GM21381 (cell line): Measurements from ENCODE around the gene AKAP6.

ENCODE experiments used
- ATAC-seq: cut with Tn5 transposase; IDR thresholded peaks from one replicate; pipeline ENCODE4 v1.9.1; 2021; ENCODE audit warnings: mild to moderate bottlenecking, moderate library complexity; ENCODE audit not compliant: unreplicated experiment

The AKAP6 gene

DNA sequence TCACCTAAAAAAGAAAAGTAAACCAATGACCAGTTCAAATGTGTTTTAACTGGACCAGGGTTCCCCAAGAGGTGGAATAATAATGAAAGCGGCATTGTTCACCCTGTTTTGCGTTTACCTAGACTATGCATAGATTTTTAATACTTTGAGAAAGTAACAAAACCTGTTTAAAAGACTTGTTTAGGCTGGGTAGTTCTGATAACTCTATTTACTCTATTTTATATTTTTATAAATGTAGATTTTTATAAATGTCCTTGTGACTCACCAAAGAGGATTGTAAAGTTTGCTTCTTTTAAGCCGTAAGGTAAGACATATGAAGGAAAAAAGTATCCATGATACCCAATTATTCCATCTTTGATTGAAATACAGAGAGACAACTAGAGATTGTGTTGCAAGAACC lies 321.6 kb downstream of the AKAP6 start:
- ATAC-seq = no peak

DNA sequence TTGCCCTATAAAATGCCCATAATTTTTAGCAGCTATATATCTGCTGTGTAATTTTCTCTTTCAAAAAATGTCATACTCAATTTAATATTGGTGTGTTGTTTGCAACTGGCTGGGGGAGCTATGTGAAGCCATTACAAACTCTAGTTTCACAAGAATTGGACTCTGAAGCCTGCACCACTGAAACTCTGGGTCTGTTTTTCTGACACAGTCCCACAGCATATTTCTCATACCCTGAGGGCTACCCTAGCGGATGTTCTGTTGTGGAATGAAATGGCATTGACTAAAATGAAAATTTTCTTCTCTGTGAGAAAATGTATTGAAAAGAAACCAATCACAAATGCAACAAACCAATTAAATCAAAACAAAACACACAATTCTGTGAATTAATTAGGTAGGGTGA lies 325.0 kb downstream of the AKAP6 start:
- ATAC-seq = no peak

DNA sequence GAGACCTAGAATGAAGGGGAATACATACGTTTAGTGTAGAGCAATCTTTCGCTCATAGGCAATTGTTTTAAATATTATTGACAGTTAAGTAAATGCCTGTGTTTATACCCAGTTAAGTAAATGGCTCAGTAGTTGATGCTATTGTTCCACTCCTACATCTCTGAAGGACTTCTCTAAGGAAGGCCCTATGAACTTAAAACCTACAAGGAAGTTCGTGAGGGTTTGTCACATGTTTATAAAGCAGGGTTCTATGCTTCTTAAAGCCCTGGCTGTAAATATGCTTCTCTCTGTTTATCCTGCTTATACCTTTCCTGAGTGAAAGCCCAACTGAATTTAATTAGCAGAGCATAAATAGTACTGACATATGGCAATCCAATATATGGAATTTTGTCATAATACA lies 327.5 kb downstream of the AKAP6 start:
- no peak for ATAC-seq

DNA sequence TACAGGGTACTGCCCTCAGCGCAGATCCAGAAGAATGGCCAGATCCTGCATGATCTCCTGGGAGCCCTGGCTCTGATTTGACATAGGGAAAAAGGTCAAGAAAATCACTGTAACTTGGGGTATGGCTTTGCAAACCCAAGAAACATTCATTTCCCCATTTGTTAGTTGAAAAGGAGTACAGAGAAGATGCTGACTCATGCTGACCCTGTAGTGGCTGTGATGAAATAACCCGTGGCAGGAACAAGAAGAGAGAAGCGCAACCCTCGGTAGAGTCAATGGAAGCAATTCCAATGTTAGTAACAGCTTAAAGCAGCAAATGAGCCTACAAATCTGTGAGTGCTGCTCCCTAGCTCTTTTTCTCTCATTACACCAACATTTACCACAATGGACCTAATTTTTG lies 328.0 kb downstream of the AKAP6 start:
- no peak for ATAC-seq

DNA sequence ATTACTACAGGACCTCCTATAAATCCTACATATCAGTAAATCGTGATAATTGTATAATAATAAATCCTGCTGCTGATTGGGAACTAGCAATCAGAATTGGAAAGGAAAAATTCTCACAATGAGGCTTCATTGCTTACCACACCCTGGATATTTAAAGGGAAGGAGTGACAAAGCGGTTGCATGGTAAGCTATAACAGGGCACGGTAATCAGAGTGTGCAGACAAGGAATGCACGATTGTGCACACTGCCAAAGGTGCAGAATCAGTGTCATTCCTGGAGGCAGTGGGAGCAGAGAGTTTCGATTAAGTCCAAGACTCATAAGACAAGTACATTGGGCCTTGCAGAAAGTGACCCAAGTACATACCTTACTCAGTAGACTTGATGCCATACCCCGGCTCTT lies 332.1 kb downstream of the AKAP6 start:
- ATAC-seq = no peak

DNA sequence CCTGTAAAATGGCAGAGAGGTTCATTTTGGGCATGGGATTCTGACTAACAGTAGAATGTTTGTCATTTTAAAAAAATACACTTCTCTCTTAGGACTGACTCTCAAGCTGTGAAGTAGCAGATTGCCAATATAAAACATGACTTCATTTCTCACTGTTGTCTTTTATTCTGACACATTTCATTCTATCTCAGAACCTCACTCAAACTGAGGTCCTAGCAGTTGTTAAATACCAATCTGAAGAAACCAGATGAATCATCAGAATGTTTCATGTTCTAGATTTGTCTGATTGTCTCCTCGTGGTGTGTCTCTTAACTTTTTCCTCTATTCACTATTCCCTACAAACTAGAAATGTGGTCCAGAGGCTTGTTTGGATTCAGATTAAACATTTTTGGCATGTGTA lies 333.1 kb downstream of the AKAP6 start:
- no peak for ATAC-seq

DNA sequence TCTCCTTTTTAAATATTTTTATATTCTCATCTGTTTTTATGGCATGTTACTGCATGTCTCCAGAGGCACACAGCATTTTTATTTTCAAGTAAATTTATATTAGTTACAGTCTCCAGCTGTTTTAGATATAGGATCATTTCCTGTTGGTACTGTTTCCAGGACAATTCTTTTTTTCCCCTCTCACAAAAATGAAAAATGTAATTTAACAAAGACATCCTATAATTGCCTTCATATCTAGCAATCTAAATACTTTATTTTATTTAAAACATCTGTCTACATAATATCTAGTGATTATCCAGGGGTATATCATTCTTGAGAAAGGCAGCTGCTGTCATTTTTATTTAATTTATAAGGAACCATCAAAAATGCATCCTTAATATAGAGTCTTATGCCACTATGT lies 337.2 kb downstream of the AKAP6 start:
- no peak for ATAC-seq

DNA sequence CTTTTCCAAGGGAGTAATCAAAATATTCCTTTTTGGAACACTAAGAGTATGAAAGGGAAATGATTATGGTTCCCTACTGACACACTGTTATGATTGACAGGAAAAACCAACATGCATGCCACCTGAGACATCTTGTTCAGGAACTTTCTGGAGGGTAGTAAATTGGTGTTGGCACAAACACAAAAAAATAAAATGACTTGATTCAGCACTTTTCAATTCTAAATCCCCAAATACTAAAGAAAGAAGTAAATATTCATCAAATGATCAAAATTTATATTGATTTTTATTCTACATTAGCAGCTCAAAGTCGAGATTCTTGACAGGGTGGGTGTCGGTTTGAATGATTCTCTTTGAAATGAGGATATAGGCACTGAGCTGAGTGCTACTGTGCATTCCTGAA lies 338.2 kb downstream of the AKAP6 start:
- no peak for ATAC-seq

DNA sequence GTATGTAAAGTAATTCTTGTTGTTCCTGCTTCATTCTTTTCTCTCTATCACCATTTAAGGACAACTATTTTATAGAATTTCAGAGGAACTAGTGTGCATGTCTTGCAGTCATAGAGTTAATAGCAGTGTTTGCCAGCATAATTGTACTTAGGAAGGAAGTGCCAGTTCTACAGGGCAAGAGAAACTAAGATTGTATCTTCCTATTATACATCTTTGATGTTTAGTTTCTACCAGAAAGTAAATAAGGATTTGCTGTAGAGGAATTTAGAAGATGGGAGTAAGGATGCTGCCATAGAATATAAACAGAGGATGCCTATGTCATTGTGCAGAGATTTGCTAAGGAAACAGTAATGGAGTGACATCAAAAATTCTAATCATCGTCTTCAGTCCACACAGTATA lies 338.7 kb downstream of the AKAP6 start:
- ATAC-seq = no peak

DNA sequence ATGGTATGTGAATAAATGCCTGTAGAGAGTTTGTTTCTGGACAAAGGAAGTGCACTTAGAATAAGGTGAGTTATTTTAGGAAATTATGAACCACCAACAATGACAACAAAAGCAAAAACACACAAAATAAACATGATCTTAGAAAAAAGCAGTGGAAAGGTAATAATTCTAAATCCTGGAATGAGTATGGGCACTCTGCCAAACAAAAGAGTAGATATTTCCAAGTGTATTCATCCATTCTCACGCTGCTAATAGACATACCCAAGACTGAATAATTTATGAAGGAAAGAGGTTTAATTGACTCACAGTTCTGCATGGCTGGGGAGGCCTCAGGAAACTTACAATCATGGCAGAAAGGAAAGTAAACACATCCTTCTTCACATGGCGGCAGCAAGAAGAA lies 340.3 kb downstream of the AKAP6 start:
- ATAC-seq = no peak

DNA sequence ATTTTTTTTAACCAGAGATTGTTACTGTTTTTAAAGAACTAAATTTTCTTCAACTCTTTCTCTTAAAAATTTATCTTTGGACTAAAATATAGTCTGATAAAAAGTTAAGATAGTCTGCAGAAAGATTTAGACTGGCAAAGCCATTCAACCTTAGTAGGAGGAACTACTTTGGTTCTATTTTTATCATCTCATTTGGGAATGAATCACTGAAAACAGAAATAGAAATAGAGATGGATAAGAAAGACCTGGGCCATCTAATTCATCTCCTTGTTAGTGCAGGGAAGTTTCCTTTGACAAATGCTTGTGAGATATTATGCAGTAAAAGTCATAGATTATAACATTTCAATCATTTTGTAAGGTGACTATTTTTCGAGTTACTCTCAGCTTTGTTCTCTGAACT lies 346.3 kb downstream of the AKAP6 start:
- no peak for ATAC-seq

DNA sequence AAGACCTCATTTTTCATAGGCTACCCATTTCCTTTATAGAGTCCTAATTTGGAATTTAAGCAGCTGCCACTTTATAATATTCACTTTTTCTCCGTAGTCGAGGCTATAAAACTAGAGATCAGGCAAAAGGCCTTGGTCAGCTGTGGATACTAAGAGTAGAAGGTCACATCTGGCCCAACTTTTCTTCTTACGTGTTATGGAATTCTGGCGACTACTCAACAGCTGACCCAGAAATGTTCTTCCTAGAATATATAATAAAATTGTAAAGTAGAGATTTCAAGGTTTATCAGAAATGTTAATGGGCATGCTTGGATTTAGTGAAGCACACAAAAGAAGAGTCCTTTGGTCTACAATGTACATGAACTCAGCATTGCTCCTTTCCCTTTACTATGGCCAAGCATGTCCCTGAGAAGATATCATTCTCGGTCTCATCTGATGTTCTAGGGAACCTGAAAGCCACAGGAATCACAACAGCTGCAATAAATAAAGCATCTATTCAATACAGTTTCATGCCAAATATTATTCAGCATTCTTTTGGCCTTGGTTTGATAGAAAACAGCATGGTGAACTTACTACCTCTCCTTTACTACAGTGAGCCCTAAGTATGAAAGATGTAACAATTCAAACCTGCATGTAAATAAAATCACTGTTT lies 348.2 kb downstream of the AKAP6 start:
- no peak for ATAC-seq

DNA sequence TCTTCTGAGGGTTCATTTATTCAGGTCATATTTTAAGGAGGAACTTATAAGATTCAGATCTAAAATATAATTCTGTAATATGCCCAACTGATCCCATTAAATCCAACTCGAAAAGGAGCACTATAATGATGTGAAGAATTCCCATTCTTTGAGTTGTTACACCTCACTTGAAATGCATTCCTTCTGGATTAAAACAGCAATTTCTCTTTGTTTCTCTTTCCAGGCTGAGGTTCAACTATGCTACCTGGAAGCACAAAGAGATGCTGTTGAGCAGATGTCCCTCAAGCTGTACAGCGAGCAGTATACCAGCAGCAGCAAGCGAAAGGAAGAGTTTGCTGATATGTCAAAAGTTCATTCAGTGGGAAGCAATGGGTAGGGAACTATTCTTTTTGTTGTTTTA lies 349.0 kb downstream of the AKAP6 start:
- no peak for ATAC-seq

DNA sequence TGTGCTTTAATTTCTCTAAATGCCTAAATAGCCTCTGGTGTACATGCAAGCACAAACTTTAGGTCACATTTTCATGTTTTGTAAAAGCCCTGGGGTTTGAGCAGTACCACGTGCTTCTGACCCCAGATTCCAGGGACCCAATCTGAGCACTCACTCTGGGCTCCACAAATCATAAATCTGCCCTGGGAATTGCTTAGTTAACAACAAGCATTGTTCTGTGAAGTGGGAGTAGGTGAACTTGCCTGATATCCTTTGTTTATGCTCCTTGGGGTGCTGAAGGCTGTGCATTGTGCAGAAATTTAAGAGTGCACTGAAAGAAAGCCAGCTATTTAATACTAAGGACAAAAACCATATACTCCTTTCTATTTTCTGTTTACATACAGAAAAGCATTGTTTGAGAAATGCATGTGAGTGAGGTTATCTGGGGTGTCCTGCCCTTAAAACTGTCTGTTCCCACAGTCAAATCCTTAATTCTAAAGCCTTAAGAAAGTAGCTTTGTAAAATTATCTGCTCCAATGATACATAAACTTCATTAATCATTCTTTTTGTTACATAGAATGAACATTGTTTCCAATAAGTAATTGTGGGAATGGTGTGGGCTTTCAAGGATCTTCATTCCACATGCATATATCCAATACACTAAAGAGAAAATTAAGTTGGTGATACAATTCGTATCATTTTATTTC lies 351.0 kb downstream of the AKAP6 start:
- ATAC-seq = no peak

DNA sequence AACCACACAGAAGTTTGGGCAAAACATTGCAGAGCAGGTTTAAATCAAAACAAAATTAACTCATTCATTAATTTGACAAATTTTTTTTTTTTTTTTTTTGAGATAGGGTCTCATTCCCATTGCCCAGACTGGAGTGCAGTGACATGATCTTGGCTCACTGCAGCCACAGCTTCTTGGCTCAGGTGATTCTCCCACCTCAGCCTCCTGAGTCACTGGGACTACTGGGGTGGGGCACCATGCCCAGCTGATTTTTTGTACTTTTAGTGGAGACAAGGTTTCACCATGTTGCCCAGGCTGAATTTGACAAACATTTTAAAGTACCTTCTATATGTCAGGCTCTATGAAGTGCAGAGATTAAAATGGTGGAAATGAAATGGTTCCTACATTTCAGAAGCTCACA lies 352.5 kb downstream of the AKAP6 start:
- ATAC-seq = no peak

DNA sequence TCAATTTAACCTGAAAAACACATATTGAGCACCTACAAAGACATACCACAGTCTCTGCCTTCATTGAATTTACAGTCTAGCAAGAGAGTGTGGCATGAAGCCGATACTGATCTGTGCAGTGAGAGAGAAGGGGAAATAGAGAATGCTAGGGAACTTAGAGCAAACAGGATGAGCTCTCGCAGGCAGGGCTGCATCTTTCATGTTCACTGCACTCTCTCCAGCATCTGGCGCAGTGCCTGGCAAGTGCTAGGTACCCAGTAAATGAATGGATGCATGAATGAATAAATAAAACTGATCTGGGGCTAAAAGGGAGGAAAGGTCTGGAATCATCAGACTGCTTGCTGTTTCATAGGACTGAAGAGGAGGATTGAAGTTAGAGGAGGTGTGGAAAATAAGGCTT lies 353.1 kb downstream of the AKAP6 start:
- no peak for ATAC-seq

DNA sequence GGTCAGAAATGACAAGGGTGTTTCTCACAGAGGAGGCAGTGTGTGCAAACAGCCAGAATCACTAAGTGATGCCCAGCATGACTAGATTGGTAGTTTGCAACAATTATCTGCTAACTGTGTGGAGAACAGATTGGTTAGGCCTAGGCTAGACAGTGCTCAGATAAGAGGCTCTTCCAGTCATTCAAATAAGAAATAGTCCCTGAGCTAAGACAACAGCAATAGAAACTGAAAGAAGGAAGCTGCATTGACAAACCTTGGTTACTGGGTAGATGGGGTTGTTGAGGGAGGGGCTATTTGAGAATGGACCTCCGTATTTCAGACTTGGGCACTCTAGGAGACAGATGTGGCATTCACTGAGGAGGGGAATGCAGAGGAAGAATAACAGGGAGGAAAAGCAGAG lies 354.6 kb downstream of the AKAP6 start:
- no peak for ATAC-seq

DNA sequence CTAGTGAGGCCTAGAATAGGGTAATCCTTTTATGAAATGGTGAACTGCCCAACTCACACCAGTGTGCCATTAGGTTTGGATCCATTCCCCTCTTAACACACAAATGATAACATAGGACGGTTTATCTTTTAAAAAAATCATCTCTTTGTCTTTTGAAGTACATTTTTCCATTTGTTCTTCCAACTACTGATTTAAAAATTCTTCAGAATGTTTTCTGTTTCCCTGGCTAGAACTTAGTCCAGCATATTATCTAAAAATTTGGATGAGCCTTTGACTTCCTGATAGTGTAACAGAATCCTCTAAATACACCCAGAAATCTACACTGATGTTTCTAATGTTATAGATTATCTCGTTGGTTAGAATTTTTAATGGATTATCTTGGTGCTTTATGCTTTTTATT lies 359.8 kb downstream of the AKAP6 start:
- no peak for ATAC-seq

DNA sequence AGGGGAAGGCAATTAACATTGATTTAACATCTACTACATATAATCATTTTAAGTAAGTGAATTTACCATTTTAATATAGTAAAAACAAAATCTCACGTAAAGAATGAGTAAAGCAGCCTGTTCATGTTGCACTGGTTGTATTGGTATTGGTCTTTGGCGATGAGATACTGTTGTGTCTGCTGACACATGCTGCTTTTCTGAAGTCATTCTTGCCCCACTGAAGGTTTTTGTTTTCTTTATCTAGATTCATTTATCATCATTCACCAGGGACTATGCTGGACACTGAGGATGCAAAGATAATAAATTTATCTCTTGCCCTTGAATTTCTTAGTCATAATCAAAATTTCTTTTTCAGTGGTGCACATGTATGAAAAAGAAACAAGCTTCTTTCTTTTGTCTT lies 363.3 kb downstream of the AKAP6 start:
- ATAC-seq = no peak

DNA sequence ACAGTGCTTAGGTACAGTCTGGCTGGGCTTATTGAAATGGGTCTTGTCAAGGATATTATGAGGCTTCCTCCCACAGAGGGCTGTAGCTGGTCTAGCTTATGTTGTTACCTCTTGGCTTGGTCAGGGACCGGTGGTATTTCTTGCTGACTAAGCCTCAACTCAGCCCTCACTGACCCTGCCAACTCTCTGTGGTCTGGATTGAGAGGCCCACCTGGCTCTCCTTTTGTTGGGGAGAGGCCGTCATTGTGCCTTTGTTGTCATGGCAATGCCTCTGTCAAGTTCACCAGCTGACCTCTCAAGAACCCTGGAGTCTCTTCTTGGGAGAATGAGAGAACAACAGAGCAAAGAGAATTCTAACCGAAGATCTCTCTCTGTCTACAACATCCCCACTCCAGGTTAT lies 364.0 kb downstream of the AKAP6 start:
- no peak for ATAC-seq

DNA sequence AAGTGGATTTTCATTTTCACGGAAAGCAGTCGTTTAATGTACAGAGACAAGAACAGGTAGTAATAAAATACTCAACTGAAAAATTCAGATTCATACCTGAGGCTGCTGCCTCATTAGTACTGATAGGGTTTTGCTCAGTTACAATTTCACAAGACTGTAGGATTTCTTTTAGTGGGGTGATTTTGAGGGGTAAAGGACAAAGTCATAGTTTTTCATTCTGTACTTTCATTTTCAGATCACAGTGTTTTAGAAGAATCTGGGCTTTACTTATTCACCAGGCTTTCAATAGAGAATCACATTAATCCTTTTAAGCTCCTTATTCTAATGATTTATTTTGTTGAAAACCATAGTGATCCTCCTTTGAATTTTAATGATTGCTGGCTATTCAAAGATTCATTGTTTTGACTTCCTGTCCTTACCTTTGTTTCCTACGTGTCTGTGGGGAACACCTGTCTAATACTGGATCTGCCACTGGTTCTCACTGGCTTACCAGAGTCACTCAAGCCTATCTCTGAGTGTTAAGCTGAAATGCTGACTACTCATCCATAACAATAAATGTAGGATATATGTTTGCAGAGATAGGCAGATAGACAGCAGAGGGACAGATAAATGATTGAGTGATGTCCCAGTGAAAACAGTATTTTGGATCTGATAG lies 365.8 kb downstream of the AKAP6 start:
- no peak for ATAC-seq

DNA sequence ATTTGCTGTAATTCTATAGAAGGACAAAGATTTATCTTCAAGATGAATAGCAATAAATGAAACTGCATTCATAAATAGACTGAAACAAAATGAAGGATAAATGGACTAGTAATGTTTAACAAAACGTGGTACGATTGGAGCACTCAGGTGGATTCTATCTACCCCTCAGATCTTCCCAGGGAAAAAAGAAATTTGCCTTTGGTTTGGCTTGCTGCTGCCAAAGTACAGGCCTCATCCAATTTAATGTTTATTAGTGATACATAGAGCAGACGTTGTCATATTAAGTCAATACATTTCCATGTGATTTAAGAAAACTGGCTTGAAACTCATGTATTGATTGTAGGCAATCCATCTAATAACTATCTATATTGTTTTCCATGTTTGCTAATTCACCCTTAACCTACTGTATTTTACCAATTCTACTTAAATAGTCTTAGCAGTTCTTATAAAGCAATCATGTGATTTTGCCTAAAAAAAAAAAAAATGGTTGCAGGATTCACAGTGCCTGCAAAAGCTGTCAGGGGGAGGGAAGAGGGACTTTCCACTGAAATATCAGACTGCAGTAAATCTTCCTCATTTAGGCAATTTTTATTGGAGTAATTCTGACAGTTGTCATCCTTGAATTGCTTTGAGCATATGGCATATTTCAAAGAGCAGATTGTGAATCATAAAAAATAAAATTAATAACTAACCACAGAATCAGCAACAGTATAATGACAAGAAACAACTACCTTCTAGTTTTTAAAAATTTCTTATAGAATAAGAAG lies 367.4 kb downstream of the AKAP6 start:
- no peak for ATAC-seq
